Middle frontal gyrus (tissue), 1 donor: ENCODE results near the gene POLR2E.

Experiments
- DNase-seq: peaks from one replicate; pipeline ENCODE4 v3.0.0-alpha.2; 2015; ENCODE audit warnings: low spot score; ENCODE audit errors: extremely low spot score

POLR2E gene

DNA sequence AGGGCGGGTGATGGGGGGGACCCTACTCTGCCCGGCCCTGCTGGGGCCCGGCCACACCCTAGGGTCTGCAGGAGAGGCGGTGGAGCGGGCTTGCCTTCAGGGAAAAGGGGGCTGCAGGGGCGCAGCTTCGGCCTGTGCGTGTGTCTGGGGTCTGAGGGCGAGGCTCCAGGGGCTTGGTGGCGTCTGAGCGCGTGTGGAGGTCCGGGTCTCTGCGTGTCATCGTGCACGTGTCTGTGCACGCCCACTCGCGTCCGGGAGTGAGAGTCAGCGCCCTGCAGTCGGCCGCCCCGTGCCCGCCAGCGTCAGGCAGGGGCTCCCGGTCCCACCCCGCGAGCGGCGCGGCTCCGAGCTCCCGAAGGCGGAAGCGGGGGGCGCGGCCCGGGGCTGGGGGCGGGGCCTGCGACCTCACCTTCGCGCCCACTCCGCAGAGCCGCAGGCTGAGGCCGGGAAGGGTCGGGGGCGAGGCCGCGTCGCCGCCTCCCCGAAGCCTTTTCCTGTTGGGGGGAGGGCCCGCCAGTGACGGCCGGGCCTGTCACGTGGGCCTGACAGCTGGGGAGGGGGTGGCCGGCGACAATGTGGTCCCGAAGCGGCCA, 28.3 kb downstream of the POLR2E start, which contains the start of gene ARHGAP45:
Gene ARHGAP45 (plus strand): TSS at position 420 of the 593 bp plus-strand sequence. CDS start 239 bp downstream, outside the sequence.
- no peak for DNase-seq

GRCh38 chr19:1066251-1066747, 28.9 kb downstream of the POLR2E start:
- DNase-seq, result no peak

DNA sequence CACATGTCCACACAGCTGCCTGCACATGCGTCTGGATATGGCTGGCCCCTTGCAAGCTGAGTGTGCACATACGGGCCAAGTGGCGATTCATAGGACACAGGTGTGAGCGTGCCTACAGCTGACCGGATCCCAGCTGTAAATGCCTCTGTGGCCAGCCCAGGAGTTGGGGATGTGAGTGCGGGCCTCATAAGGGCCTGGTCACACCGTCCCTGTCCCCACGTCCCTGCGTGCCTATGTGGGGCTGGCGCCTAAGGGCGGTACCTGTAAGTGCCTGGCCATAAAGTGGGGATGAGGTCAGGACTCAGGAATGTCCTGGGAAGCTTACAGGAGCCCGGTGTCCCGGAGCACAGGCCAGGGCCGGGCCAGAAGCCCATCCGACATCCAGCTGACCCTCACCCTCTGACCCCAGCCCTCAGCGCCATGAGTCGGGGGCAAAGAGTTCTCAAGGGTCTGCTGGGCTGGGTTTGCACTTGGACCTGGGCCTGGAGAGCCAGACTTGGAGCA, 29.5 kb downstream of the POLR2E start:
- no peak for DNase-seq

GRCh38 chr19:1064661-1065605, 30.2 kb downstream of the POLR2E start:
- no peak for DNase-seq

DNA sequence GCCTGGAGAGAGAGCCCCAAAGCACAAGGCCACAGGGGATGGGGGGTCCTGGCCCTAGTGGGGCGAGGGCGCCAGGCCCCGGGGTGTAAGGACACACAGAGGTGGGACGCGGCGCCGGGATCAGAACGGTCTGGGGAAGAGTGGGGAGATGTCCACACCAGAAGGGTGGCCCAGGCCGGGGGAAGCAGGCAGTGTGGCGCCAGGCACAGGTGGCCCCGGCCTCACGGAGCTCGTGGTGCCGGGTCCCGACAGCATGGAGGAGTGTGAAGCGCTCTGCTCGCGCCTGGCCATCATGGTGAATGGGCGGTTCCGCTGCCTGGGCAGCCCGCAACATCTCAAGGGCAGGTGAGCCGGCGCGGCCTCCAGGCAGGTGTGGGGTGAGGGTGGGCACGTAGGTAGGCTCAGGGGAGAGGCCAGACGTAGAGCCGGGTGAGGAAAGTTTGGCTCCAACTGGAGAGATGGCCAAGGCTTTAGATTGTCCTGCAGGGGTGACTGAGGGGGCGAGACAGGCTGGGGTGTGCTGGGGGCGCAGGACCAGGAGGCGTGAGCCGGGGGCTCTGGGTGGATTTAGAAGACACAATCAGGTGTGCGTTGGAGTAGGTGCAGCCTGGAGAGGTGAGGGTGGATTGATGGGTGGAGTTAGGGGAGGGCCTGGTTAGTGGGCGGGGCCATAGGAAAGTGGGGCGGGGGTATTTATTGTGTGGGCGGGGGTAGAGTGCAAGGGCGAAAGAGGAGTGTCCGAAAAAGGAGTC, 31.1 kb downstream of the POLR2E start:
- no peak for DNase-seq

DNA sequence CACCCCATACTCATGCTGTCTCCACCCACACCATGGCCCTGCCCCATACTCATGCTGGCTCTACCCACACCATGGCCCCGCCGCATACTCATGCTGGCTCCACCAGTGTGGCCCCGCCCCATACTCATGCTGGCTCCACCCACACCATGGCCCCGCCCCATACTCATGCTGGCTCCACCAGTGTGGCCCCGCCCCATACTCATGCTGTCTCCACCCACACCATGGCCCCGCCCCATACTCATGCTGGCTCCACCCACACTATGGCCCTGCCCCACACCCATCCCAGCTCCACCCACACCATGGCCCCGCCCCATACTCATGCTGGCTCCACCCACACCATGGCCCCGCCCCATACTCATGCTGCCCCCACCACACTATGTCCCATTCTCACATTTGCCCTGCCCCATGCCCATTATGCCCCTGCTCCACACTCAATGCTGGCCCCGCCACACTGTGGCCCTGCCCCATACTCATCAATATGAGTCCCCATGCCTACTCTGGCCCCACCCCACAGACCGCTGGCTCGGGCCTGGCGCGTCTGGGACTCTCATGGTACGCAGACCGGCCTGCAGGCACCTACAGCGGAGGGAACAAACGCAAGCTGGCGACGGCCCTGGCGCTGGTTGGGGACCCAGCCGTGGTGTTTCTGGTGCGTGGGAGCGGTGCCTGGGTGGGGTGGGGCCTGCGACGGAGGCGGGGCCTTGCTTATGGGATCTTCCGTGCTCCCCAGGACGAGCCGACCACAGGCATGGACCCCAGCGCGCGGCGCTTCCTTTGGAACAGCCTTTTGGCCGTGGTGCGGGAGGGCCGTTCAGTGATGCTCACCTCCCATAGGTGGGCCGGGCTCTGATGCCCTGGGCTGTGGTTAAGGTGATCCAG, 31.9 kb downstream of the POLR2E start:
- DNase-seq, result no peak

- DNase-seq, result no peak
These were observed 32.7 kb downstream of the POLR2E start for GRCh38 chr19:1062387-1063029.

DNA sequence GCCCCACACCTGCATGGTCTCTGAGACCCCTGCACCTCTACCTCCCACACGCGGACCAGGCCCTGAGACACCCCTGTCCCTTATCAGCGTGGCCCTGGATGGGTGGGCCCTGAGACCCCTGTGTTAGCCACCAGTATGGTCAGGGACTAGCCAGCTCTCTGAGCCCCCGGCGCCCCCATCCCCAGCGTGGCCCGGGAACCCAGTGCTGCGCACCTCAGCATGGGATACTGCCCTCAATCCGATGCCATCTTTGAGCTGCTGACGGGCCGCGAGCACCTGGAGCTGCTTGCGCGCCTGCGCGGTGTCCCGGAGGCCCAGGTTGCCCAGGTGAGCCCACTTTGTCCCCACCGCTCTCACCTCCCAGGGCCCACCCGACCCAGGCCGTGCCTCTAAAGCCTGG, 33.2 kb downstream of the POLR2E start:
- DNase-seq, result no peak

DNA sequence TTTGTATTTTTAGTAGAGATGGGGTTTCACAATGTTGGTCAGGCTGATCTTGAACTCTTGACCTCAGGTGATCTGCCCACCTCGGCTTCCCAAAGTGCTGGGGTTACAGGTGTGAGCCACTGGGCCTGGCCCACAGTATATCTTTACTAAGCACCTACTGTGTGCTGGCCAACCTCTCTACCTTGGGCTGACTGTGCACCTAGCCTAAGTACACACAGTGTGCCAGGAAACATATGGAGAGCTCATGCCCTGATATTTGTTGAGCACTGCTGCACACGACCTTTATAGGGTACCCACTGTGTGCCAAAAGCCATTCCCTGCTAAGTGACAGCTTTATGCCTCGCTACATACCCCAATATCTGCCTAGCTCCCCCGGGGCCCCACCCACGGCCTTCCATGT, 34.5 kb downstream of the POLR2E start:
- no peak for DNase-seq

GRCh38 chr19:1058112-1058511, 37.1 kb downstream of the POLR2E start:
- no peak for DNase-seq

DNA sequence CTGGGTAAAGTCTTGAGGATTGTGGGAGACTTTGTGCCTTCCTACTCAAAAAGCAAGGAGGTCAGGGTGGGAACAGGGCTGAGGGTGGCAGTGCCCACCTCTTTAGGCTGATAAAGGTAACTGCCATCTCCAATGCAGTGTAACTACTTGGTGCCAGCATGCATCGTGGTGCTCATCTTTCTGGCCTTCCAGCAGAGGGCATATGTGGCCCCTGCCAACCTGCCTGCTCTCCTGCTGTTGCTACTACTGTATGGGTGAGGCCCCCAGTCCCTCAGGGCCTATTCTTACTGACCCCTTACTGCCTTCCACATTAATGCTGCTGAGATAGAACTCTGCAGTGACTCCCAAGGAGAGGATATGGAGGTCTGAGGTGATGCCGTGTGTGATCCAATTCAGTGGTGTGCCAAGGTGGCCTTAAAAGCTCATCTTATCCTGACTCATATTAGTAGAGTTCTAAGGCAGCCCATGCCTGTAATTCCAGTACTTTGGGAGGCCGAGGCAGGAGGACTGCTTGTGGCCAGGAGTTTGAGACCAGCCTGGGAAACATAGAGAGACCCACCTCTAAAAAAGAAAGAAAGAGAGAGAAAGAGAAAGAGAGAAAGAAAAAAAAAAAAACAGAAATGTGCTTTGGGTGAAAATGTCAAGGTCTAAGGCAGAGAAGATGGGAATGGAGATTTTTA, 37.9 kb downstream of the POLR2E start:
- no peak for DNase-seq

- no peak for DNase-seq
These were observed 39.1 kb downstream of the POLR2E start for GRCh38 chr19:1055886-1056620.

GRCh38 chr19:1055028-1055425, 40.1 kb downstream of the POLR2E start:
- DNase-seq, result no peak

DNA sequence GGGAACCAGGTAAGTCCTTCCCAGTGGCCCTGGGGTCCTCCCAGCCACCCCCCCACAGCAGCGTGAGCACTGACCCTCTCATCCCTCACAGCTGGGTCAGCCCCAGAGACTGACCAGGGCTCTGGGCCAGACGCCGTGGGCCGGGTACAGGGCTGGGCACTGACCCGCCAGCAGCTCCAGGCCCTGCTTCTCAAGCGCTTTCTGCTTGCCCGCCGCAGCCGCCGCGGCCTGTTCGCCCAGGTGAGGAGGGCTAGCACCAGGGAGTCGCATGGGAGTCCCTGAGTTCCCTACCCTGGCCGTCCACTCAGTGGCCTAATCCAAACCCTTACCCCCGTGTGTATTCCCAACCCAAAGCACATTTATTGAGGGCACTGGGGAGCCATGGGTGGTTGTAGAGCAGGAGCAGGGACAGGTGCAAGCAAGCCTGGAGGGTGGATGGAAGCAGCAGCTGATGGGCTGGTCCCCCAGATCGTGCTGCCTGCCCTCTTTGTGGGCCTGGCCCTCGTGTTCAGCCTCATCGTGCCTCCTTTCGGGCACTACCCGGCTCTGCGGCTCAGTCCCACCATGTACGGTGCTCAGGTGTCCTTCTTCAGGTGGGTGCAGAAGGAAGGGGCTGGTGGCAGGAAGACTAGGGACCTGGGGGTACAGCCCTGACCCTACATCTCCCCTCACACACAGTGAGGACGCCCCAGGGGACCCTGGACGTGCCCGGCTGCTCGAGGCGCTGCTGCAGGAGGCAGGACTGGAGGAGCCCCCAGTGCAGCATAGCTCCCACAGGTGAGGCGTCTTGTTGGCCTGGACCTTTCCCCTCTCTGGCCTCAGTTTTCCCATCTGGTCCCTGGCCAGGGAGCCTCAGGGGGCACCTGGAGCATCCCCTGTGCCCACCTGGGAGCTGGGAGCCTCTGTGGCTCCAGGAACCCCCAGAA, 40.8 kb downstream of the POLR2E start:
- no peak for DNase-seq

DNA sequence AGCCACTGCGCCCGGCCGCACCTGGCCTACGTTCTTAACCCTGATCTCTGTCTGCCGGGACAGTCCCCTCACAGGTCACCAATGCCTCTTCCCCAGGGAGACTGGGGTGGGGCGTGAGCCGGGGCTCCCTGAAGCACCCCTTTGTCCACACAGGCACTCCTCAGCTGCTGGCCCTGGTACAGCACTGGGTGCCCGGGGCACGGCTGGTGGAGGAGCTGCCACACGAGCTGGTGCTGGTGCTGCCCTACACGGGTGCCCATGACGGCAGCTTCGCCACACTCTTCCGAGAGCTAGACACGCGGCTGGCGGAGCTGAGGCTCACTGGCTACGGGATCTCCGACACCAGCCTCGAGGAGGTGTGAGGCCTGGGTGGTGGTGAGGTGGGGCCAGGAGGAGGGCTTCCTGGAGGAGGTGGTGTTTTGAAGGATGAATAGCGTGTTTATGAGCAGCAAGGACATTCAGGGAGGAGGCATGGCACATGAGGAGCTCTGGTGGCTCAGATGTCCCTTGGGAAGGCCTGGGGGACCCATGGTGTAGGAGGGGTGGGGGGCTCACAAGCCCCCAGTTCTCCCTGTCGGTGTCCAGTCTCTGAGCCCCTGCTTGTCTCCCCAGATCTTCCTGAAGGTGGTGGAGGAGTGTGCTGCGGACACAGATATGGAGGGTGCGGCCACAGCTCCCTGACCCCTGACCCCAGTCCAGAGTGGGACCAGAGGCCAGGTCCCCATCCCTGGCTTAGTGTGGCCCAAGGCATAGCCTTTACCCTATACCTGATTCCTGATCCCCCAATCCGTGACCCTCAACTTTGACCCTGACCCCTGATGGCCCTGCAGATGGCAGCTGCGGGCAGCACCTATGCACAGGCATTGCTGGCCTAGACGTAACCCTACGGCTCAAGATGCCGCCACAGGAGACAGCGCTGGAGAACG, 41.7 kb downstream of the POLR2E start:
- no peak for DNase-seq

GRCh38 chr19:1052349-1052975, 42.7 kb downstream of the POLR2E start:
- DNase-seq, result no peak
